GM21619 (cell line): Measurements from ENCODE around the gene TRAPPC1.
A peak's percentile ranks its signal among the peaks of the same experiment; 100 is the strongest.
"Not testable (repeated sequence)": the region's sequence is repeated elsewhere in the genome, so short reads cannot be mapped to it uniquely, and the experiment has no call there.

ENCODE experiments used
- ATAC-seq: cut with Tn5 transposase; IDR thresholded peaks from one replicate; pipeline ENCODE4 v1.9.1; 2021; ENCODE audit not compliant: unreplicated experiment

The TRAPPC1 gene, protein sequence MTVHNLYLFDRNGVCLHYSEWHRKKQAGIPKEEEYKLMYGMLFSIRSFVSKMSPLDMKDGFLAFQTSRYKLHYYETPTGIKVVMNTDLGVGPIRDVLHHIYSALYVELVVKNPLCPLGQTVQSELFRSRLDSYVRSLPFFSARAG

DNA sequence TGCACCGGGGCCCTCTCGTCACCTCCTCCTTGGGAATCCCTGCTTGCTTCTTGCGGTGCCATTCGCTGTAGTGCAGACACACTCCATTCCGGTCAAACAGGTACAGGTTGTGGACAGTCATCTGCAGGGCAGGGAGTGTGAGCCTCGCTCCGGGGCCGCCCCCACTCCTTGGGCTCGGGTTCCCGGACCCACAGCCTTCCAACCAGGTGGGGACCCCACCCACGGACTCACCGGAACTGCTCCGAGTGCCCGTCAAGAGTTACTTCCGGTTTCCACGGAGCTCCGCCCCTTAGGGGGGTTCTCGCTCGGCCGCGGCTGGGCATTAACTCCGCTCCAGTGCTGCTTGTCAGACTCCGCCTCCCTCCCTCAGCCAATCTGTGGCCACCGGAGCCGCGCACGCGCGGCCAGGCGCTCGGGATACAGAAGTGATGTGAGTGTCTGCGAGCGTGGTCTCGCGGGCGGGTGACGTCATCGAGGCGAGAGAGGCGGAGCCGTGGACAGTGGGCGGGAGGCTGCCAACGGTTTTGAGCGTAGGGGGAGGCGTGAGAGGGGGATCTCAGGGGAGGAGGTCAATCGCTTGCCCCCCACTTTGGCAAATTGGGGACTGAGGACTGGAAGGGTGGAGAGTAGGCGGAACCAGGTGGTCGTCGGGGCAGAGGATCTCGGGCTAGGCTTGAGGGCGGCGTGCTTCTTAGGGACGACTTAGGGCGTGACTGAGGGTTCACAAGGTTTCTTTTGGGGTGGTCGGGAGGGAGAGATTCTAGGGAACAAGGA, at the start of gene TRAPPC1, which contains the start of gene CNTROB:
Gene TRAPPC1 (minus strand): TSS at position 238 of the 774 bp plus-strand sequence. CDS start 117 bp downstream, at position 121.
Gene CNTROB (plus strand): TSS at position 498 of the 774 bp plus-strand sequence. CDS start 874 bp downstream, outside the sequence.
- peak; percentile 85 for ATAC-seq

DNA sequence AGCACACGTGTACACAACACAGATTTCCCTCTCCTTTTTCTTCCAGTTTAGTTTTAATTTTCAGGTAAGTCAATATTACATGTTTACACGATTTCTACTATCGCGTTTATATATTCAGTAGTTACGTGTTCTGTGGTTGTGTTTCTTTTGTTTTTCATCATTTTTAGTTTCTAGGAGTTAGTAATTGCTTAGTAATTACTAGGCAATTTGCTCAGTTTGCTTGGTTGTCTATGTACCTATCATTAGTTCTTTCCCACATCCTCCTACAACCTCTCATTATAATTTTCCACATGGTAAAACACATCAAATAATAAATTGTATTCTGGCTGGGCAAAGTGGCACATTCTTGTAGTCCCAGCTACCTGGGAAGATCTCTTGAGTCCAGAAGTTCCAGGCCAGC, 46.1 kb upstream of the TRAPPC1 start:
- no peak for ATAC-seq

DNA sequence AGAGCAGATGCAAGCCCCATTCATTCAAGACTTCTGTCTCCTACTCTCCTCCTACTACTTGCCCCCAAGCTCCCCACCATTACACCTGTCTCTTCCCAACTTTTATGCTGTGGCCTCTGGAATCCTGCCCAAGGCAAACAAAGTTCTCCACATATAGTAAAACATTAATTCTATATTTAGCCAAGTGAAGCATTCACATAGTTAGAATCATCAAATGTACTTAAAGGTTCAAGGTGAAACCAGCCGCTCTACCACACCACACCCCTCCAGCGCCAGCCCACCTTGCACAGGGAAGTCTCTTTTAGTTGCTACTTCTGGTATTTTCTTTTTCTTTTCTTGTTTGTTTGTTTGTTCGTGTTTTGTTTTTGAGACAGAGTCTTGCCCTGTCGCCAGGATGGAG, 45.3 kb upstream of the TRAPPC1 start:
- no peak for ATAC-seq

DNA sequence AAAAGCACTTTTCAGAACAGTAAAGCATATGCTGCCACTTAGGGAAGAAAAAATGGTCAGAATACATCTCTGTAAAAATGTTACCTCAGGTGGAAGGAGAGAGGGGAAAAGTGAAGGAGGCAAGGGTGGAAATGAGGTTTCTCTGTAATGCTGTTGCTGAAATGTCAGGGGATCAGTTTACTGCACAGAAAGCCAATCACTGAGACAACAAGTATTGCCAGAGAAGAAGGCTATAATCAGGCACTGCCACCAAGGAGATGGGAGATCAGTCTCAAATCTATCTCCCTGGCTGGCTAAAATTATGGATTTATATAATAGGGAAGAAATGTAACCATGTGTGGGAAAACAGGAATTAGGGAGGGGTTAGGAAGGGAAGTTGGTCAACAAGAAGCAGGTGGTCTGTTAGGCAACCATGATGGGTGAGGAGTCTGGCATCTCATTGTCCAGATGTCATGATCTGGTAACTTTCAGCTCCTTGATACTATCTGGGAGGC, 42.9 kb upstream of the TRAPPC1 start:
- no peak for ATAC-seq

DNA sequence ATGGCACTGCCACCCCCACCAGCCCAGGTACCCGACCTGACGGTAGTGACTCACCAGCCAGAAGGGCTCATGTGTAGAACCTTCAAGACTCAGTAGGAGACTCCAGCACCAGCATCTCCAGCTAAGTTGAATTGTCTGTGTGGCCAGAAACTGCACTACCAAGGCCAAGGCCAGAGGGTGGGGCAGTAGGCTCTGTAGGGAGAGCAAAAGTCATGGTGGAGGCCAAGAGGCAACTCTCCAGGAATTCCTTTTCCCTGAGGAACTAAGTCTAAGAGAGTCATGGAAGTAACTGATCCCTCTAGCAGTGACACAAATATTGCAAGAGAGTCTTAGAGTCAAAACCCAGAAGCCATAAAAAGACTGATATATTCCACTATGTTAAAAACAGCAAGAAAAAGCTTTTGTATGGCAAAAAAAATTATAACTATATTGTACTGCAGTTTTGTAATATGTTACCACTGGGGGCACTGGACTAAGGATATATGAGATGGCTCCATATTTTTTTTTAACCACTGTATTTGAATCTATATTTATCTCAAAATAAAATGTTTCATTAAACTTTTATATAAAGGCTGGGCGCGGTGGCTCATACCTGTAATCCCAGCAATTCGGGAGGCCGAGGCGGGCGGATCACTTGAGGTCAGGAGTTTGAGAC, 40.5 kb upstream of the TRAPPC1 start:
- ATAC-seq = no peak

DNA sequence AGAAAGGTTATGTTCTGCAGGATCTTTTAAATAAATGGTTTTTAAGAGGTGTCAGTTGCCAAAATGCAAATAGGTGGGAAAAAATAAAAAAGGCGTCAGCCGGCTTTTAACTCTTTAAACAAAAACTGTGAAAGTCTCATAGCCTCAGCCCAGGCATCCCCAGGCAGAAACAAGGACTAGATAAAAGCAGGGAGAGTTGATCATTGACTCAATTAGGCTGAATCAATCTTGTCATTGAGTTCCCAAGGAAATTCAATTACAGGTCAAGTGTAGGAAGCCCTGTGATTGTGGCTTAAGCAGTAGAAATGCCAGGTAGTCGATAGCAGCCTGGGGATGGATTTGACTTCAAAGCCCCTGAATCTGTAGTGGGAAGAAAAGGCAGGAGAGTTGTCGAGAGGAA, 39.9 kb upstream of the TRAPPC1 start:
- no peak for ATAC-seq

DNA sequence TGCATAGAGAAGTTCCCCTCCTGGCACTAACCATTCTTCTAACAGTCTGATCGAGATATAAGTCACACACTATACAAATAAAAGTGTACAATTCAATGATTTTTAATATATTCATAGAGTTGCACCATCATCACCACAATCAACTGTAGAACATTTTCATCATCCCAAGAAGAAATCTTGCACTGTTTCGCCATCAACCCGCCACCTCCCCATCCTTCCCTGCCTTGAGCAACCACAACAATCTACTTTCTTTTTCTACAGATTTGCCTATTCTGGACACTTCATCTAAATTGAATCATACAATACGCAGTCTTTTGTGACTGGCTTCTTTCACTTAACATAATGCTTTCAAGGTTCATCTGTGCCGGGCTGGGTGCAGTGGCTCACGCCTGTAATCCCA, 37.7 kb upstream of the TRAPPC1 start:
- no peak for ATAC-seq

DNA sequence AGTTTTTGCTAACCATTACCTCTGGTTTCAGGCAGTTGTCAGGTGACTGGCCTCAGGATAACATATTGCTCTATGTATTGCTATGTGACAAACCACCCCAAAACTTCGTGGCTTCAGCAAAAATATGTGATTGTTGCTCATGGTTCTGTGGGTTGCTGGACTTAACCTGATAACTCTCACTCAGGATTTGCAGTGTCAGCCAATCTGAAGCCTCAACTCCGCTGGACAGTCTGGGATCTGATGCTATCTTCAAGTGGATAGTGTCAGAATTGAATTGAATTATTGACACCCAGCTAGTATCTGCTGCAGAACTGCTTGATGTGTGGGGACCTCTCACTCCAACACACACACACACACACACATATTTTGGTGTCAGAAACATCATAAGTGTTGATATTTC, 36.0 kb upstream of the TRAPPC1 start:
- no peak for ATAC-seq

DNA sequence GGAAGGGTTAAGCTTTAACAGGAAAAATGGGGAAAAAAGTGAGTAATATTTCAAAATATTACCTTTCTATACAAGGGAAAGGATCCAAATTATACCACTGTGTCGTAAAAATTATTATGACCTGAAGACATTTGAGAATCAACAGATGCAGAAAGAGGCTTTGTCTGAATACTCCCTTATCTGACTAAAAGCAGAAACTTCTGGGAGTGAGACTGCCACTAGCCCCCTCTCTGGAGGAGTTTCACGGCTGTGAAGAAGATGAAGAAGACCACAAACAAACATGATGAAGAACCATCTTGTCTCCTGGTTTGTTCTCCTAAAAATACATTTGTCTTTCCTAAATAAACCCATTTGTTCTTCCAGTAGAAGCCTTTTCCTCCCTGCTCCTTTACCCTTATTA, 29.7 kb upstream of the TRAPPC1 start:
- ATAC-seq = no peak

DNA sequence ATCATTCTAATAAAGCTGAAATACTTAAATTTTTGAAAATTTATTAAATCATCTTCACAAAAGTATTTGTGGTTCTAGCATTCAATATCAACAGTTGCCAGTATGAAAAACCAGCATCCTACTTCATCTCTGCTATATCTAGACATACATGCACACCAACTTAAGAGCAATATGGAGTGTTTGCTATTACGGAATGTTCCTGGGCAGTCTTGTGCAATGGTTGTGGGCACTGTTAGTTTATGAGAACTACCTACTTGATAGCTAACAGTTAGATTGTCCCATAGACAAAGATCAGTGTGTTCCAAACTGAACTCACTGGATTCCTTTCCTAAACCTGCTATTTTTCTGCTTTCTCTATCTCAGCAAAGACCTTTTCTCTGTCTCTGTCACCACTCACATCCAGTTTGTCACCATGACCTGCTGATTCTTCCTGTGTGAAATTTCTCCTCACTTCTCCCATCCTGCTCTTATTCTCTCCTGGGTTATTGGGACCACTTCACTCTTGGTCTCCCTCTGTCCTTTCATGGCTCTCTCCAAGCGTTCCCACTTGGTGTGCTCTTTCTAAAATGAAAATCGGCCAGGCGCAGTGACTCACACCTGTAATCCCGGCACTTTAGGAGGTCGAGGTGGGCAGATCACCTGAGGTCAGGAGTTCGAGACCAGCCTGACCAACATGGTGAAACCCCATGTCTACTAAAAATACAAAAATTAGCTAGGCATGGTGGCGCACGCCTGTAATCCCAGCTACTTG, 27.9 kb upstream of the TRAPPC1 start:
- ATAC-seq = no peak

DNA sequence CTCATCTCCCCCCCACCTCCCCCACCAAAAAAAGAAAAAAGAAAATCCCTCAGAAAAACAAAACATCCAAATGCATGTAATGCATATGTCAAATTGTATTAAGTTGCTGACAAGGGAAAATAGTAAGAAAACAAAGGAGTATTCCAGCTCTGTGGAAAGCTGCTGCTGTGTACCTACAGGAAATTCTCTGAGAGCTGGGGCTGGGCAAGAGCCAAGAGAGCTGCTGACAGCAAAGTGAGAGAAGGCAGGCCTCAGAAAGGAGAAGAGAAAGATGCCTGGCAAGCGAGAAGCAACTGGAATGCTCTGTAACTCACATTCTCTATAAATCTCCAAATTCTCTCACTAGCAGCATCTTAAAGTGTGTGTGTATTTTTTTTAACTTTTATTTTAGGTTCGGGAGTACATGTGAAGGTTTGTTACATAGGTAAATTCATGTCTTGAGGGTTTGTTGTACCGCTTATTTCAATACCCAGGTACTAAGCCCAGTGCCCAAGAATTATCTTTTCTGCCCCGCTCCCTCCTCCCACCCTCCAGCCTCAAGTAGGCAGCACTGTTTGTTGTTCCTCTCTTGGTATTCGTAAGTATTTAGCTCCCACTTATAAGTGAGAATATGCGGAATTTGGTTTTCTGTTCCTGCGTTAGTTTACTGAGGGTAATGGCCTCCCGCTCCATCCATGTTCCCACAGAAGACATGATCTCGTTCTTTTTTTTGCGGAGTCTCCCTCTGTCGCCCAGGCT, 24.7 kb upstream of the TRAPPC1 start:
- ATAC-seq = no peak

DNA sequence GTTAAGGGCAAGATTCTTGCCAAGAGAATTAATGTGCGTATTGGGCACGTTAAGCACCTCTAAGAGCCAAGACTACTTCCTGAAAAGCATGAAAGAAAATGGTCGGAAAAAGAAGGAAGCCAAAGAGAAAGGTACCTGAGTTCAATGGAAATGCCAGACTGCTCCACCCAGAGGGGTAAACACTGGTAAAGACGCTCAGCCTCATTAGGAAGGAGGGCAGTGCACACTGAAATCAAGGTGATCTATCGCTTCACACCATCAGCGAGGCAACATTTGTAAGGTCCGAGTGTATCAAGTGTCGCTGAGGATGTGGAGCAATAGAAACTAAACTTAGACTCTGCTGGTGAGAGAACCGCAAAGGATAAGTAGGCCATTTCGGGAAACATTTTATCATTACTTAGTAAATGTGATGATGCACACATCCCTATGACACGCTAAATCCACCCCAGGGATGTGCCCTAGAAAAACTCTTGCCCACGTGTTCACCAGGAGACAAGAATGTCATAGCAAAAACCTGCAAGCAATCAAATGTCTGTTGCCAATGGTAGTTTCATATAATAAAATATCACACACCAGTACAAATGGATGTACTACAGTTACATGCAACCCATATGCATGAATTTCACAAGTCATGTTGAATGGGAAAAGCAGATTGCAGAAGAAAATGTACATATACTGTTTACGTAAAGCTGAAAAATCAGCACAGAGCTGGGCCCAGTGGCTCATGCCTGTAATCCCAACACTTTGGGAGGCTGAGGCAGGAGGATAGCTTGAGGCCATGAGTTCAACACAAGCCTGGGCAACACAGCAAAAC, 23.9 kb upstream of the TRAPPC1 start:
- ATAC-seq = no peak

DNA sequence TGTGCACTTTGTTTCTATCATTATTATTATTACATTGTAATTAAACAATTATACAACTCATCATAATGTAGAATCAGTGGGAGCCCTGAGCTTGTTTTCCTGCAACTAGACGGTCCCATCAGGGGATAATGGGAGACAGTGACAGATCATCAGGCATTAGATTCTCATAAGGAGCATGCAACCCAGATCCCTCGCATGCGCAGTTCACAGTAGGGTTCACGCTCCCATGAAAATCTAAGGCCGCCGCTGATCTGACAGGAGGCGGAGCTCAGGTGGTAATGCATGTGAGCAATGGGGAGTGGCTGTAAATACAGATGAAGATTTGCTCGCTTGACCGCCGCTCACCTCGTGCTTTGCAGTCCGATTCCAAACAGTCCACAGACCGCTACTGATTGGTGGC, 21.5 kb upstream of the TRAPPC1 start:
- ATAC-seq = not testable (repeated sequence)

DNA sequence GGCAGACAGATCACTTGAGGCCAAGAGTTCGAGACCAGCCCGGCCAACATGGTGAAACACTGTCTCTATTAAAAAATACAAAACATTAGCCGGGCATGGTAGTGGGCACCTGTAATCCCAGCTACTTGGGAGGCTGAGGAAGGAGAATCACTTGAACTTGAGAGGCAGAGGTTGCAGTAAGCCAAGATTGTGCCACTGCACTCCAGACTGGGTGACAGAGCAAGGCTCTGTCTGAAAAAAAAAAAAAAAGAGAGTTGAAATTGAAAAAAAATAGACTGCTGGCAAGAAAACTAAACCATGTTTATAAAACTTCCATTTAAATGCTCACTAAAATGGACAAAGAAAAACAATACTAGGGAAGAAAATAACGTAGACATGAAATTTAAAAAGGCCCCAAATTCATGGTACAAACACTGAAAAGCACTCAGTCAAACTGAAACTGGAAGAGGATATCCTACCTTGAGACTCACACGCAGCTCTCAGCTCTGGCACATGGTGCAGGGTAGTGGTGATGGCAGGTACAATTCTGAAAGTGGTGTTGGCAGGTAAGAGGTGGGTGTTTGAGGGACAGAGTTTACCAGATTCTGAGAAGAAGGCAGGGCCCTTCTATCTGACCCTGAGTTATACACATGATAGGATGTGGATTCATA, 19.5 kb upstream of the TRAPPC1 start:
- ATAC-seq = peak; percentile 74

DNA sequence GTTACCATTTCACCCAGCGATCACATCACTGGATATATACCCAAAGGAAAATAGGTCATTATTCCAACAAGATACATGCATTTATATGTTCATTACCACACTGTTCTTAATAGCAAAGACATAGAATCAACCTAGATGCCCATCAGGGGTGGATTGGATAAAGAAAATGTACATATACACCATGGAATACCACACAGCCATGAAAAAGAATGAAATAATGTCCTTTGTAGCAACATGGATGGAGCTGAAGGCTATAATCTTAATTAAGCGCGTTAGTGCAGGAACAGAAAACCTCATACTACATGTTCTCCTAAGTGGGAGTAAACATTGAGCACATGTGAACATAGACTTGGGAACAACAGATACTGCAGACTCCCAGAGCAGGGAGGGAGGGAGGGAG, 18.8 kb upstream of the TRAPPC1 start:
- ATAC-seq = no peak

DNA sequence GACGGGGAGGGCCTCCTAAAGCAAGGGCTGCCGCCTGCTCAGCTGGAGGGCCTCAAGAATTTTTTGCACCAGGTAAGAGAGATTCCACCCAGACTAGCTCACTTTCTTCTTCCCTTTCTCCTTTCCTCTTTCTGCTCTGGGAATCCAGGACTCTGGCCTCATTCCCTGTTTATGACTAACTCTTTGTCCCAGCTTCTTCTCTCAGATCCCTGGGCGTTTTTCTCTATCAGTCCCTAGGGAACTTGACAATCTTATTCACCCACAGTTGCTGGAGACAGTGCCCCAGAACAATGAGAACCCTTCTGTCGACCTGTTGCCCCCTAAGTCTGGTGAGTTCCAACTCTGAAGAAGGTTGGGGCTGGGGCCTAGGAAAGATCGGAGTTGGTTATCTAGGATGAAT, 15.9 kb upstream of the TRAPPC1 start:
- no peak for ATAC-seq

DNA sequence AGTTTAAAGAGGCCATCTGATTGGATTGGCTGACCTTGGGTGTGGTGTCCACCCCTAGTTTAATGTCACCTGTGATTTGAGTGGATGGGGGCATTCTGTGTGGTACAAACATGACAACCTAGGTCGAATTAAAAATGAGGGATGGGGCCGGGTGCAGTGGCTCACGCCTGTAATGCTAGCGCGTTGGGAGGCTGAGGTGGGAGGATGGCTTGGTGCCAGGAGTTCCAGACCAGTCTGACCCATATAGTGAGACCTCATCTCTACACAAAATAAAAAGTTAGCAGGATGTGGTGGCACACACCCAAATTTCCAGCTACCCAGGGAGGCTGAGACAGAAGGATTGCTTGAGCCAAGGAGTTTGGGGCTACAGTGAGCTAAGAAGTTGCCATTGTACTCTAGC, 14.7 kb upstream of the TRAPPC1 start:
- ATAC-seq = no peak

DNA sequence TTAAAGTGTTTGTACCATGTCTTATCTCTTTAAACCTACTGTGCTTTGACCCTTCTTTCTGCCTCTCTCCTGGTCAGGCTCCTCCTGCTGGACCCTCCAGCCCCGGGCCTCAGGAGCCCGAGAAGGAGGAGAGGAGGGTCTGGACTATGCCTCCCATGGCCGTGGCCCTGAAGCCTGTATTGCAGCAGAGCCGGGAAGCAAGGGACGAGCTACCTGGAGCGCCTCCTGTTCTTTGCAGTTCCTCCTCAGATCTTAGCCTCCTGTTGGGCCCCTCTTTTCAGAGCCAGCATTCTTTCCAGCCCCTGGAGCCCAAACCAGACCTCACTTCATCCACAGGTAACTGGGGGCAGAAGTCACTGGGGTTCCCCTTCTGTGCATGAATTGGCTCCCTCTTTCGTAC, 13.9 kb upstream of the TRAPPC1 start:
- ATAC-seq = no peak

DNA sequence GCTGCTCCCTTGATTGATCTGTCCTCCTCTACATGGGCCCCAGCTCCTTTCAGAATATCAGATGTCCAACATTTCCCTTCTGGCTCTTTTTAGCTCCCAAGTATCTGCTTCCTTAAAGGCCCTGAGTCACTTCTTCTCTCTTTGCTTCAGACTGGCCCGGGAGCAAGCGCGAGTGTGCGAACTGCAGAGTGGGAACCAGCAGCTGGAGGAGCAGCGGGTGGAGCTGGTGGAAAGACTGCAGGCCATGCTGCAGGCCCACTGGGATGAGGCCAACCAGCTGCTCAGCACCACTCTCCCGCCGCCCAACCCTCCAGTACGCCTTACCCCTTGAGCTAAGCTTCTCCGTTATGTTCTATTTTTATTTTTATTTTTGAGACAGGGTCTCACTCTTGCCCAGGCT, 12.6 kb upstream of the TRAPPC1 start:
- ATAC-seq = no peak
